Measurements from ENCODE around the gene ACD. TPM values are rescaled to one million over a fixed set of nuclear protein-coding genes. Genes with fewer than 3 reads are reported as not detected.
A peak's percentile ranks its signal among the peaks of the same experiment; 100 is the strongest.

The ACD gene
- total RNA-seq, 2 donors from 2014 or later = 8.8 to 9.7 TPM

DNA sequence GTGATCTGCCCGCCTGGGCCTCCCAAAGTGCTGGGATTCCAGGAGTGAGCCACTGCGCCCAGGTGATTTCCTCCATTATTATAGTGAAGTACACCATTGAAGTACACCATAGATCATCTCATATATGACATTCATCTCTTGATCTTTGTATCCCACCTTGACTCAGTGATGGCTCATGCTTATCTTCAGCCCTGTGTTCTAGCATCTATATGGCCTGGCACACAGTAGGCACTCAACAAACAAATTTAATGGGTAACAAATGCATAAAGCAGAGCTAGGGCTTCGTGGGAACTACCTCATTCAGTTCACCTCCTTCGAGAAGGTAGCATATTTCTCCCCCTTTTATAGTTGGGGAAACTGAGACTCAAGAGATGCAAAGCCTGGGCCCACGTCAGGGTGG, 5.5 kb upstream of the ACD start:
- DNase-seq (no peak), ATAC-seq (no peak)
- intact Hi-C loops (cut with DNase I, micrococcal nuclease) = loop anchor here in 1 of 2 donors (5.0 kb wide), 1 partner anchor 143 kb away; no protein-coding TSS in a partner anchor

DNA sequence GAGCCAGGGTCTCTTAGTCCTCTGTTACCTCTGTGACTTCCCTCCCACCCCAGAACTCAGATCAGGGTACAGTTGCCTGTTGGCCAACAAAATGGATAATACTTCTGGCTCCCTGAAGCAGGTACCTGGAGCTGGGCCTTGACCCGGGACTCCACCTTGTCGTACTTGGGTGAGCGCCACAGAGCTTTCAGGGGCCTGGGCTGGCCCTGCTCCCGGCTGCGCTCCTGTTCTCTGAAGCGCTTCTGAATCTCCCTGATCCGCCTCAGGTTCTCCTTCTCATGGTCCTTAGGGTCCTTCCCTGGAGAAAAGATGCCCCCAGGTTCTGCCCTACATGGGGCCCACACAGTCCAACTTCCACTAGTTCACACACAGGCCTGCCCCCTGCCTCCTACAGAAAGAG, 4.8 kb upstream of the ACD start:
- intact Hi-C loops (cut with DNase I, micrococcal nuclease) = loop anchor here in 1 of 2 donors (5.0 kb wide), 1 partner anchor 143 kb away; no protein-coding TSS in a partner anchor
- ATAC-seq (no peak), DNase-seq (no peak)

DNA sequence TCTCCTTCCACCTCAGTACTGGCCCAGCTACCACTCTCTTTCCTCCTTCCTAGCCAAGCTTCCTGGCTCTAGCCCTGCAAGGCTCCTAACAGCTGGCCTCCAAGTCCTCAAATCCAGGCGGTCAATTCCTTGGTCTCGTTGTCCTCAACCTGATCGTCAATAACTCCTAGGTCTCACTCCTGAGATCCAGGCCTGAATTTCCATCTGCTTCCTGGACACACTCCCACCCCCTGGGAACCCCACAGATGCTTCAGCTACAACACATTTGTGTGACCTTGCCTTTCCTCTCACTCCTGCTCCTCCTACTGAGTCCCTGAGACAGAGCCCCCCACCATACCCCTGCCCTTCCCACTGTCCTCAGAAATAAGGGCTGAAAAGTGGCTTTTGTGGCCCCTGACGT, 4.2 kb upstream of the ACD start:
- no peak for DNase-seq
- ATAC-seq = no peak
- intact Hi-C loops (cut with DNase I, micrococcal nuclease) = no loop called here

DNA sequence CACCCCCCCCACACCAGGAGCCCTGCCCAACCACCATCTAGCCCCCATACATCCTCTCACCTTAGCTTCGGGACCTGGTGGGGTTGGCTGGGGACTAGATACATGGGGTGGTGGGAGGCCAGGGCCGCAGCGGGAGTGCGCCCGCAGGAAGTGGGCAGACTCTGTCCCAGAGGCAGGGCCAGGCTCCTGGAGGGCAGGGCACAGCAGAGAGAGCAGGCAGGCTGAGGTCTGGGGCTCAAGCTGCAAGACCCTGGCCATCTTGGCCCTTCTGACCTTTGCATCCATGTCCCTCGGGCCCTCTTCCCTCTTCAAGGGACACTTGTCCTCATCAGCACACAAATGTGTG, 3.8 kb upstream of the ACD start:
- ATAC-seq (no peak), DNase-seq (no peak)
- intact Hi-C loops (cut with DNase I, micrococcal nuclease) = no loop called here

DNA sequence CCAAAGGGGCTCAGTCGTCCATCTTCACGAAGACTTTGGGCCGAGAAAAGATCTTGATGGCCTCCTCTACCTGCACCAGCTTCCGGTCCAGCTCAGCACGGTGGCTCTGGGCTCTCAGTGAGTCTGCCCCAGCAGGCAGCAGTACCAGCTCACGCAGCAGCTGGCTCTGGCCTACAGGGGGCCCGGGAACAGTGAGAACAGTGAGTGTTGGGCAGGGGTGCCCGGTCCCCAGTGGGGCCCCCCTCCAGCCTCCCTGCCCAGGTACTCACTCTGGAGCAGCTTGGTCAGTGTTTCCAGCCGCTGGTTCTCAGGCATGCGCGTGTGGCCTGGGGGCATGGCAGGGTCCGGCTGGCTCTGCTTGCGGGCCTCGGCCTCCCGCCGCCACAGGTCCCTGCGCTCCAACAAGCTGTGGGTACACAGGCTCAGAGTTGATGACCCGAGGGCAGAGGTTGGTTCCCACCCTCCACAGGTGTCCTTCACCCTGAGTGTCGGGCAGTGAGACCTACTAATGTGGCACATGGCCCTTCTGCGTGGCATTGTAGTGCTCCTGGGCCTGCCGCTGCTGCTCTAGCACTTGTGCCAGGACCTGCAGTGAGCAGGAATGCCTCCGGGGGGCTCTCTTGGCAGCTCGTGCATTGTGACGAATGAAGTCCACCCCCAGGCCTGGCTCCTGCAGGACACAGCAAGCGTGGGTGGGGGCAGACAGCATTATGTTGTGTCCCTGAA, 3.3 kb upstream of the ACD start:
- DNase-seq = peak in 1 of 2 donors; percentile 28
- no peak for ATAC-seq
- intact Hi-C loops (cut with DNase I, micrococcal nuclease) = no loop called here

DNA sequence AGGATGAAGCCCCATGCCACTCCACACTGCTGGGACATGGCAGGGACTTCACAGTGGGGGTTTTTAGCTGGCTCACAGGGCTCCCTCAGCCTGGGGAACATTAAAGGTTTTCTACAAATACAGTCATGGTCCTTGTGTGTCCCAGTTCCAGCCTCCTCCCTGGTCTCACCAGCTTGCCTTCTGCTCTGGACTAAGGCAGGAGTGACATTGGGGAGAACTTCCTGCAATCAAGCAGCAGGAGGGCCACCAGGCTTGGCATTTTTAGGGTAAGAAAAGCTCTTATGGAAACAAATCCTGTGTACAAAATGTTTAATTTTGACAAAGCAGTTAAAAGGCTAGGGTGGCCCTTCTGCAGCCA, 2.6 kb upstream of the ACD start:
- intact Hi-C loops (cut with DNase I, micrococcal nuclease) = no loop called here
- no peak for DNase-seq
- no peak for ATAC-seq

DNA sequence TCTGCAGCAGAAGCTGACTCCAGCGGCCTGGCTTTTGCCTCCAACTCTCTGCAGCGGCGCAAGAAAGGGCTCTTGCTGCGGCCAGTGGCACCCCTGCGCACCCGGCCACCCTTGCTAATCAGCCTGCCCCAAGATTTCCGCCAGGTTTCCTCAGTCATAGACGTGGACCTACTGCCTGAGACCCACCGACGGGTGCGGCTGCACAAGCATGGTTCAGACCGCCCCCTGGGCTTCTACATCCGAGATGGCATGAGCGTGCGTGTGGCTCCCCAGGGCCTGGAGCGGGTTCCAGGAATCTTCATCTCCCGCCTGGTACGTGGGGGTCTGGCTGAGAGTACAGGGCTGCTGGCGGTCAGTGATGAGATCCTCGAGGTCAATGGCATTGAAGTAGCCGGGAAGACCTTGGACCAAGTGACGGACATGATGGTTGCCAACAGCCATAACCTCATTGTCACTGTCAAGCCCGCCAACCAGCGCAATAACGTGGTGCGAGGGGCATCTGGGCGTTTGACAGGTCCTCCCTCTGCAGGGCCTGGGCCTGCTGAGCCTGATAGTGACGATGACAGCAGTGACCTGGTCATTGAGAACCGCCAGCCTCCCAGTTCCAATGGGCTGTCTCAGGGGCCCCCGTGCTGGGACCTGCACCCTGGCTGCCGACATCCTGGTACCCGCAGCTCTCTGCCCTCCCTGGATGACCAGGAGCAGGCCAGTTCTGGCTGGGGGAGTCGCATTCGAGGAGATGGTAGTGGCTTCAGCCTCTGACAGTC, 2.0 kb upstream of the ACD start:
- intact Hi-C loops (cut with DNase I, micrococcal nuclease) = no loop called here
- peak in 1 of 2 donors; percentile 27 for DNase-seq

DNA sequence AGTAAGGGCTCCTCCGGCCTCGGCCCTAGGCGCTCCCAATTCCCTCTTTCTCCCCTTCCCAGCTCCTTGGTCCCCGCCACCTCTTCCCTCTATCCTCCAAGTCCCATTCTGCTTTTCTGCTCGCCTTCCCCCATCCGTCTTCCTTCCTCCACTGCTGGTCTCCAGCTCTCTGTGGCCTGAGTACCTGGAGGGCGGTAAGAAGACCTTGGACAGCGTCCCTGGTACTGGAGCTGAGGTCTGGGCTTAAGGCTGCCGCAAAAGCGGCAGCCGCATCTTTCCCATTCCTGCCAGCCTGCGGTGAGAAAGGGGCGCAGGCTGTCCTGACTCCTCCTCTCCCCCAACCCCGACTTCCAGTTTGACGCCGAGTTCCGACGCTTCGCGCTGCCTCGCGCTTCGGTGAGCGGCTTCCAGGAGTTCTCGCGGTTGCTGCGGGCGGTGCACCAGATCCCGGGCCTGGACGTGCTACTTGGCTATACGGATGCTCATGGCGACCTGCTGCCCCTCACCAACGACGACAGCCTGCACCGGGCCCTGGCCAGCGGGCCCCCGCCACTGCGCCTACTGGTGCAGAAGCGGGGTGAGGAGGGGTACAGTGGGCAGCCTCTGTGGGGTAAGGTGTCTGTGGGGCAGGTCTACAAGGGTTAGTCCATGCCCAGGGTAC, 1.2 kb upstream of the ACD start:
- DNase-seq = no peak
- peak; percentile 4 for ATAC-seq
- intact Hi-C loops (cut with DNase I, micrococcal nuclease) = no loop called here

More for the DNA sequence above, 2.0 kb upstream of the ACD start:
- ATAC-seq = no peak

DNA sequence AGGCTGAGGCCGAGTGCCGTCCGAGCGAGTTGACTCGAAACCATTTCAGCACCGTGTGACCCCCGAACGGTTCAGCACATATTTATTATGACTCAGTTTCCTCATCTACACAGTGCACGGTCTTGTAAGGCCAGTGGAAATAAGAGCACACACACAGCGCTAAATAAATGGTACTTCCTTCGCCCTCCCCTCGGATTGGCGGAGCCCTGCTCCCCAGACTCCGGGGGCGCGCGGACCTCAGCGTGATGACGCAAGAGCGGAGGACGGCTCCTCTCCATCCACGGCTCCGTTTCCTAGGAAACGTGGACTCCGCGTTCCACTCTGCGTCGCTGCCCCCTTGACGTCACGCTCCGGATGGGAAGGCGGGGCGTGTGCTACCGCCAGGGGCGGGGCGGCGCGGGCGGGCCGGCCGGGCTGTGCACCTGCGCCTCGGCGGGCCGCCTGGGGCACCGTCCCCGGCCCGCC, 536 bp upstream of the ACD start, which contains the start of gene PARD6A:
Gene PARD6A (plus strand): TSS at position 397 of the 465 bp plus-strand sequence. CDS start 79 bp downstream, outside the sequence.
- ATAC-seq (peak; percentile 86), DNase-seq (peak; percentile 93 to 97)
- intact Hi-C loops (cut with DNase I, micrococcal nuclease) = no loop called here

DNA sequence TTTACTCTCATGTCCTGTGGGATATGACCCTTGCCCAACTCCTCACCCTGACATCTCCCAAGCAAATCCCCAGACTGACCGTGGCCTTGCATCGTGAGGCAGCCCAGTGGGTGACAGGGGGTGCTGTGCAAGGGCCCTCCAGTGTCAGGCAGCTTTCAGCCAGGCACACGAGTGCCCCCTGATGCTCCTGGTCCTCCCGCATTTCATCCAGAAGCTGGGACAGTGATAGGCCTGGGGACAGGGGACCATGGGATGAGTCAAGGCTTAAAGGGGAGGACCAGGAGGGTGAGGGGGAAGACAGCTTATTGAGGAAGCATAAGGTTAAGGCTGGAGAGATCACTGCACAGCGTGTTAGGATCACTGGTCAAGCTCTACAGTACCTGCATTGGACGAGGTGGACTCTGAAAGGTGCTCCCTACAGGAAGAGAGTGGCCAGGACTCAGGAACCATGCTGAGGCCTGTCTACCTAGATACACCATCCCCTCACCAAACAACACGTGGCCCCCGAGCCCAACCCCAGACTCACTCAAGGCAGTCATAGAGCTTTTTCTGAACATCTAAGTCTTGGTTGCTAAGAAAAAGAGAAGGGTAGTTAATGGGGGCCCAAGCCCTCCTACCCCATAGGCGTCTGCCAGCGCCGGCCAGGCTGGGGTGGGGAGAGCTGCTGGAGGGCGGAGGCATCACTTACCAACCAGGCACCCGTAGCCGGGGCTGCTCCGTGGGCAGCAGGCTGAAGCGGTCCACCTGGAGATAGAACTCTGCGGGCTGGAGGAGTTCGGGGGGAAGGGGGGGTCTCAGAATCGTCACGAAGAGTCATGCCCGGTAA, 998 bp downstream of the ACD start:
- no peak for ATAC-seq
- intact Hi-C loops (cut with DNase I, micrococcal nuclease) = loop anchor here in 1 of 2 donors (10.0 kb wide), 1 partner anchor 94 kb away; the partner anchor contains the start of gene CTCF
- DNase-seq = no peak

DNA sequence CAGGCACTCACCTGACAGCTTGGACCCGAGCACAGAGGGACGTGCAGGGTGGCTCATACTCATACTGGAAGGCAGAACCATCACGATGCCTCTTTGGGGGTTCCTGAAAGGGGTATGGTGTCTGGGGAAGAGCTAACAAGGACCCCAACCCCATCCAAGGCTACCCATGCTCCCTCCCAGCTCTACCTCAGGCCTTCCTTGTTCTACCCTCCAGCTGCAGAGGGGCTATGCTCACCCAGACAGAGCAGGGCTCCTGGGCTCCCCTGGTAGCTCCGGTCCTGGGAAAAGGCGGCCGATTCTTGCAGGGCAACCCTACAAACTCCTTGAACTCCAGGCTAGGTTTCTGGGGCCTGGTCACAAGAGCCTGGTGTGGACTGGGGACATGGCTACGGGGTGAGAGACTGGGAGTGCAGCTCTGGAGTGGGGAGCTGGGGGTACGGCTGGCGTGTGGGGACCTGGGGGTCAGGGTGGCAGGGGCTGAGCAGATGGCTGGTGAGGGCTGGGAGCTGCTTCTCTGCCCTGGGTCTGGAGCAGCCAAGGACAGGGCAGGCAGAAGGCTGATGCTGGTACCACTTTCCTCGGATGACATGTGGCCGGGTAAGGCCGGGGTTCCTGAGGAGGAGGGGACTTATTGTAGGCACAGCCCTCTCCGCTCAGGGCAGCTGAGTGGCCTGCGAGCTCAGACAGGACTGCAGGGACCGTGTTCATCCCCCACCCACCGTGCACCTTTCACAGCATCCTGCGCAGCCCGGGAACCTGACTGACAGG, 2.1 kb downstream of the ACD start:
- intact Hi-C loops (cut with DNase I, micrococcal nuclease) = loop anchor here in 1 of 2 donors (10.0 kb wide), 1 partner anchor 93 kb away; the partner anchor contains the start of gene CTCF
- ATAC-seq (no peak), DNase-seq (no peak)

DNA sequence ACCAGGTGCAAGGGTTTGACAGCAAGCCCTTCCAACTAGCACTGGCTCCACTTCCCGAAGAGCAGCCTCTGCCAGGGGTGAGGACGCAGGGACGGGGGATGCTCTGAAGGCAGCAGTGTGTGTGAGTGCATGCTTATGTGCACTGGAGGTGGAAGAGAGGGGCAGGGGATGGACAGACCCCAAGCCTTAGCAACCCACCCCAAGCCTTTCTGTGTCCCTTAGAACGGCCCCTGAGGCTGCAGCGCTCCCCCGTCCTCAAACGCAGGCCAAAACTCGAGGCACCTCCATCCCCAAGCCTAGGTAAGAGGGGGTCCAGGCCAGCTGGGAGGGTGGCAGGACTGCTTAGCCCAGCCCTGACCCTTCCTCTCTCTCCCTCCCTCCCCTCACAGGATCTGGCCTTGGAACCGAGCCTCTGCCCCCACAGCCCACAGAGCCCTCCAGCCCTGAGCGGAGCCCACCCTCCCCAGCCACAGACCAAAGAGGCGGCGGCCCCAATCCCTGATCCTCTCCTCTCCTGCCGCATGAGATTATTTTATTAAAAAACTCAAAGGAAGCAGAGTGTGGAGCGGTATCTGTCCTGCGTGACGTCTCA, 2.9 kb downstream of the ACD start:
- no peak for DNase-seq

DNA sequence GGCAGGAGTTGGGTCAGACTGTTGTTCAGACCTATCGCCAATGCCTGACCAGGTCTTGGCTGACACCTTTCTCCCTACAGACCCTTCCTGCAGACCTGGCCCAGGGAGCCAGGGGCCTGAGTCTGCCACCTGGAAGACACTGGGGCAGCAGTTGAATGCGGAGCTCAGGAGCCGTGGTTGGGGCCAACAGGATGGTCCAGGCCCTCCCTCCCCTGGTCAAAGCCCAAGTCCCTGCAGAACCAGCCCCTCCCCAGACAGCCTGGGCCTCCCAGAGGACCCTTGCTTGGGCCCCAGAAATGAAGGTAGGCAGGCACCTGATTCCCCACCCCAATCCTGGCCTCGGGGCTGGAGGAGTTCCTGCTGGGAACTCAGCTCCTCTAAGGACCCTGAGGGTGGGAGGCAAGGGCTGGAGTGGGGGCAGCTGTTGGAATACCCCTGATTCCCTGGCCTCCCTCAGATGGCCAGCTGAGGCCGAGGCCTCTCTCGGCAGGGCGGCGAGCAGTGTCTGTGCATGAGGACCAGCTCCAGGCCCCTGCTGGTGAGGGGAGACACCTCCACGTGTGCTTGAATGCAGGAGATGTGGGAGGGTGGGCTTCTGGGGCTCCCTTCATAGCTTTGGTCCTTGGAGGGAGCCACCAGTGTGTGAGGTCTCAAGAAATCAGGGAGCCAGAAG, 3.6 kb downstream of the ACD start:
- DNase-seq (no peak), ATAC-seq (no peak)
- intact Hi-C loops (cut with DNase I, micrococcal nuclease) = loop anchor here in 1 of 2 donors (10.0 kb wide), 1 partner anchor 92 kb away; the partner anchor contains the start of gene CTCF

More for the DNA sequence above, 2.9 kb downstream of the ACD start:
- ATAC-seq = no peak
- intact Hi-C loops (cut with DNase I, micrococcal nuclease) = loop anchor here in 1 of 2 donors (10.0 kb wide), 1 partner anchor 92 kb away; the partner anchor contains the start of gene CTCF

DNA sequence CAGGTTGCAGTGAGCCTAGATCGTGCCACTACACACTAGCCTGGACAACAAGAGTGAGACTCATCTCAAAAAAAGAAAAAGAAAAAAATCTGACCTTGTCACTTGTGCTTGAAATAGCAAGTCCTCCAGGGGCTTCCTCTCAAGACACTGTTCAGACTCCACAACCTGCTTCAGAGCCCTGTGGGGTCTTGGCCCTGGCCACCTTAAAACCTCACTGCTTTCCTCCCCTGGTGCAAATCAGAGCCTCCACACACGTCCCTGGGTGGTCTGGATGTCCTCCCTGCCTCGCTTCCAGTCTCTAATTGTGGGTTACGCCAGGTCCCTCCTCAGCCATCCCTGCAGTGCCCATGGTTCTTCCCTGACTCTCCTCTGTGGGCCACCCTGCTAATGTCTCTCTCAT, 4.7 kb downstream of the ACD start:
- intact Hi-C loops (cut with DNase I, micrococcal nuclease) = loop anchor here in 1 of 2 donors (10.0 kb wide), 1 partner anchor 91 kb away; the partner anchor contains the start of gene CTCF
- no peak for DNase-seq
- no peak for ATAC-seq

DNA sequence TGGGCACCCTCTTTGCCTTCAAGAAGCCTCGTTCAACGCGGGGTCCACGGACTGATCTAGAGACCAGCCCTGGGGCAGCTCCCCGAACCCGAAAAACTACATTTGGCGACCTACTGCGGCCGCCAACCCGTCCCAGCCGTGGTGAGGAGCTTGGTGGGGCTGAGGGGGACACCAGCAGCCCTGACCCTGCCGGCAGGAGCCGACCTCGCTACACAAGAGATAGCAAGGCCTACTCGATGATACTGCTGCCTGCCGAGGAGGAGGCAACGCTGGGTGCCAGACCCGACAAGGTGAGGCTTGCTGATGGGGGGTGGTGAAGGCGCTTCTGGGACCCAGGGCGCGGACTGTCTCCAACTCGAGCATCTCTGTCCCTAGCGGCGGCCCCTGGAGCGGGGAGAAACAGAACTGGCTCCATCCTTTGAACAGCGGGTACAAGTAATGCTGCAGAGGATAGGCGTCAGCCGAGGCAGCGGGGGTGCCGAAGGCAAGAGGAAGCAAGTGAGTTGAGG, 5.6 kb downstream of the ACD start:
- no peak for ATAC-seq
- intact Hi-C loops (cut with DNase I, micrococcal nuclease) = loop anchor here in 1 of 2 donors (10.0 kb wide), 1 partner anchor 90 kb away; the partner anchor contains the start of gene CTCF
- no peak for DNase-seq

DNA sequence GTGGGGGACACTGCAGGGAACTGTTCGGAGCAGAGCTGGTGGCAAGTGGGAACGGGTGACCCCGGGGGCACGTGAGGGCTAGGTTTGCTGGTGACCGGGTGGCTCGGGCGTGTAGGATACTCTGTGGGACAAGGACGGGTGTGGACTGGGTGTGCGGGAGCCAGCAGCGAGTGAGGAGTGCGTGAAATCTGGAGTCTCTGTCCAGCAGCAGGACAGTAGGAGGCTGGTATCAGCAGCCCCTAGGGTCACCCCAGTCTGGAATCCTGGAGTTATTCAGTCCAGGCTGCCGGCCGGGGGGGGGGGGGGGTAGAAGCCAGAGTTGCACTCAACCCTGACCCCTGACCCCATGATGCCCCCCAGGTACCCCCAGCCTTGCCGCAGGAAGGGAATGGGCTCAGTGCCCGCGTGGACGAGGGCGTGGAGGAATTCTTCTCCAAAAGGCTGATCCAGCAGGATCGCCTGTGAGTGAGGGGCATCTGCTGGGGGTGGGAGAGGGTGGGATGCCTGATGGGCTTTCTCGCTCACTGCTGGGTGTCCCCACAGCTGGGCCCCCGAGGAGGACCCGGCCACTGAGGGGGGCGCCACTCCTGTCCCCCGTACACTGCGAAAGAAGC, 6.2 kb downstream of the ACD start:
- intact Hi-C loops (cut with DNase I, micrococcal nuclease) = loop anchor here in 1 of 2 donors (10.0 kb wide), 1 partner anchor 89 kb away; the partner anchor contains the start of gene CTCF
- no peak for ATAC-seq
- DNase-seq = no peak

Measured in left colon (tissue), 2 donors.